Measurements from ENCODE around the gene SDHAF2.
"Not testable (repeated sequence)": the region's sequence is repeated elsewhere in the genome, so short reads cannot be mapped to it uniquely, and the experiment has no call there.

The SDHAF2 gene

GRCh38 chr11:61476371-61476770 is 46.4 kb downstream of the SDHAF2 start:
- DNase-seq (ENCODE audit: low read depth) = no peak

- no peak for DNase-seq (ENCODE audit: low read depth)
Measured at GRCh38 chr11:61477126-61477525, 47.2 kb downstream of the SDHAF2 start.

GRCh38 chr11:61477727-61478148 is 47.8 kb downstream of the SDHAF2 start:
- peak; percentile 46 for DNase-seq (ENCODE audit: low read depth)

GRCh38 chr11:61479360-61480058 is 49.6 kb downstream of the SDHAF2 start:
- not testable (repeated sequence) for DNase-seq (ENCODE audit: low read depth)

- no peak for DNase-seq (ENCODE audit: low read depth)
Measured at GRCh38 chr11:61480261-61480993, 50.5 kb downstream of the SDHAF2 start.

GRCh38 chr11:61480994-61481335 is 51.0 kb downstream of the SDHAF2 start:
- DNase-seq (ENCODE audit: low read depth) = no peak

DNA sequence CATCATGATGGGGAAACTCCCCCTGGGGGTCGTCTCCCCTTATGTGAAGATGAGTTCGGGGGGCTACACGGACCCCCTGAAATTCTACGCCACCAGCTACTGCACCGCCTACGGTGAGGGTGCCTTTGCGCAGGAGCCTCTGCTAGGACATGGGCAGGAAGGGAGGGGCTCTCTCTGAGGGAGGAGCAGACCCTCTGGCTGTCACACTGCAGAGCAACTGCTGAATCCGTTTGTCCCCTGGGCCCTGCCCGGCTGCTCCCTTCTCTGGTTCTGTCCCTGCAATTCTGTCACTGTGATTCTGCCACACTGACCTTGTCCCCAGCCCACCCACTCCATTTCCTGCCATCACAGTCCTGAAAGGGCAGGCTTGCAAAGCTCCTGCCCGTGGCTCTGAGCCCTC is 51.9 kb downstream of the SDHAF2 start:
- no peak for DNase-seq (ENCODE audit: low read depth)

DNA sequence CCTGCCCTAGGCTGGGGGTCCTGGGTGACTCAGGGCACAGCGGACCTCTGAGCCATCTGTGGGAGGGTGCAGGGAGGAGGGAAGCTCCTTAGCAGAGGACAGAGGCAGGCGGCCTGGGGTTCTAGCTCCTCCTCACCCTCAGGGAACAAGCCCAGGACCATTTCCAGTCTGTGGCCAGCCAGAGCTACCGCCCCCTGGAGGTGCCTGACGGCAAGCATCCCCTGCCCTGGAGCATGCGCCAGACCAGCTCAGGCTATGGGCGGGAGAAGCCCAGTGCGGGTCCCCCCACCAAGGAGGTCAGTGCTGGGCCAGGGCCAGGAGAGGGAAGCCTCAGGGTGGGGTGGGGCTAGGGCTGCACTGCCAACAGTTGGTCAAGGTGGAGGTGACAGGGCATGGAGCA is 52.6 kb downstream of the SDHAF2 start:
- peak; percentile 45 for DNase-seq (ENCODE audit: low read depth)

DNA sequence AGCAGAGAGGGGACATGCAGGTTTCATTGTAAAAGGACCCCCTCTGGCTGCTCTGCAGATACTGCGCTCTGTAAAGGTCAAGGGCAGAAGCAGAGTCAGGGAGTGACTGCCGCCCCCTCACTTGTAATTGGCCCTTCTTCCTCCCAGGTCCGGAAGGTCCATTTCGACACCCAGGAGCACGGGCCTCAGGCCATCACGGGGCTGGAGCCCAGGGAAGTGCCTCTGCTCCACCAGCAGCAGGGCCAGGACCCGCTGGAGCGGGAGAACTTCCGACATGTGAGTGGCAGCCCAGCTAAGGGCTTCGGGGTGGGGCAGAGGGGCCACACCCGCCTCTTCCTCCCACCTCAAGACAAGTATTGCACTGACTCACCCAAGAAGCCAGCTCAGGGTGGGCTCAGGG is 54.6 kb downstream of the SDHAF2 start:
- DNase-seq (ENCODE audit: low read depth) = no peak

DNA sequence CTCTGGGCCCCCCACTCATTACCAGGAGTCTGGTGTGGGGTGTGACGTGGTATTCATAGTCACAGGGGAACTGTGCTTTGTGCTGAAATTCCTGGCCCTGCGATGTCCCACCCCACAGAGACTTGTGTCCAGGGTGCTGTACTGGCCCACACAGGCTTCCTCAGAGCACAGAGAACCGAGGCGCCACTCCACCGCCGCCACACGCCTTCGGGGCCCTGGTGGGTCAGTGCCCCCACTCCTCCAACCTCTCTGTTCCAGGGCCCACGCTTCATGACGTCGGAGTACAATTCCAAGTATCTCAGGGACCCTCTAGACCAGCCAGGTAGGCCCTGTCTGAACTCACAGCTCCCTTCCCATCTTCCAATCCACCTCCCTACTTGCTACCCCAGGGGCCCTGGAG is 55.2 kb downstream of the SDHAF2 start:
- DNase-seq (ENCODE audit: low read depth) = no peak

DNA sequence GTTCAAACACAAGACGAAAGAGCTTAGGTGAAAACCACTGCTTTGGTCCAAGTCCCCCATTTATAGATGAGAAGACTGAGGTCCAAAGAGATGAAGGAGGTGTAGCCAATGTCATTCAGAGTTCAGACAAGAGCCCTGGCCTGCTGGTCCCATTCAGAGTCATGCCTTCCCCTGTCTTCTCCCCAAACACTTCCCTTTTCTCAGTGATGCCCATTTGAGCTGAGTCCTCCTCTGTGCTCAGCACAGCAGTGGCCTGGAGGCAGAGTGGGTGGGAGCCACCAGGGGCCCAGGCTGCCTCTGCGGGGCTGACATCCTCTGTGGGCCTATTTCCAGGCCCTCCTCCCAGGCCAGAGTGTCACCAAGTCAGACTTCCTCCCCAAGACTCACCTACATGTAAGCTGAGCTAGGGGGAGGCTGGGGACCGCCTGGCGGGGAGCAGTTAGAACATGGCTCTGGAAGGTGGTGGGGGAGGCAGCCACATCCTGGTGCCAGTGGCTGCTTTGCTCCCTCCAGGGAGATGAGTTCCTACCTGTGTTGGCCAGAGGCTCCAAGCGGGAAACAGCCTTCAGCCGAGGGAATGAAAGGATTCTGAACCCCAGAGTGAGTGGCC is 56.2 kb downstream of the SDHAF2 start:
- DNase-seq (ENCODE audit: low read depth) = no peak

- no peak for DNase-seq (ENCODE audit: low read depth)
Measured at GRCh38 chr11:61486779-61487178, 56.9 kb downstream of the SDHAF2 start.

DNA sequence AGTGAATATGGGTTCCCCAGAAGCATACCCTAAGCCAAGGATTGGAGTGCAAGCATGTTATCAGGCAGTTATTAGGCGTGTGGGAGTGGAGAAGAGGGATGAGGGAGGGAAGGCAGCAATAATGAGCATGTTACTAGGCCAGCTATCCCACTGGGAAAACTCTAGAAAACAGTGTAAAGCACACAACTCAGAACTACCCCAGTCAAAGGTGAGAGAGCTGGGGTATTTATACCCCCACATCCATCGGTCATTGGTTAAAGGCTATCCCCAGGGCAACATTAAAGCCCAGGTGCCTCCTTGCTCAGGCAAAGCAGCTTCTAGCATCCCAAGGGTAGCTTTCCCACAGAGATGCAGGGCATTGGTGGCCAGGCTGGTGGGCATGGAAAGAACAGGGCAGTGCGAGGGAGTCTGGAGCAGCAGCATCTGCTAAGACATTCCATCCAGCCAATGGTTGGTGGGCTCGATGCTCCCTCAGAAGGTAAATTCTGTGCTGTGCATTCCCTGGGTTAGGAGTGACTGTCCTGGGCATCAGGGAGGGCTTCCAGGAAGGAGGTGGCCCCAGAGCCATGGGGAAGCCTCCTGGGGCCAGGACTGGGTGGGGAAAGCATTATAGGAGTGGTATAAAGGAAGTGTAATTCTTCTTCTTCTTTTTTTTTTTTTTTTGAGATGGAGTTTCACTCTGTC is 57.6 kb downstream of the SDHAF2 start:
- no peak for DNase-seq (ENCODE audit: low read depth)

- no peak for DNase-seq (ENCODE audit: low read depth)
Measured at GRCh38 chr11:61488651-61489291, 58.8 kb downstream of the SDHAF2 start.

GRCh38 chr11:61489833-61490721 is 60.2 kb downstream of the SDHAF2 start:
- DNase-seq (ENCODE audit: low read depth) = no peak

GRCh38 chr11:61491736-61492395 is 61.9 kb downstream of the SDHAF2 start:
- DNase-seq (ENCODE audit: low read depth) = no peak

DNA sequence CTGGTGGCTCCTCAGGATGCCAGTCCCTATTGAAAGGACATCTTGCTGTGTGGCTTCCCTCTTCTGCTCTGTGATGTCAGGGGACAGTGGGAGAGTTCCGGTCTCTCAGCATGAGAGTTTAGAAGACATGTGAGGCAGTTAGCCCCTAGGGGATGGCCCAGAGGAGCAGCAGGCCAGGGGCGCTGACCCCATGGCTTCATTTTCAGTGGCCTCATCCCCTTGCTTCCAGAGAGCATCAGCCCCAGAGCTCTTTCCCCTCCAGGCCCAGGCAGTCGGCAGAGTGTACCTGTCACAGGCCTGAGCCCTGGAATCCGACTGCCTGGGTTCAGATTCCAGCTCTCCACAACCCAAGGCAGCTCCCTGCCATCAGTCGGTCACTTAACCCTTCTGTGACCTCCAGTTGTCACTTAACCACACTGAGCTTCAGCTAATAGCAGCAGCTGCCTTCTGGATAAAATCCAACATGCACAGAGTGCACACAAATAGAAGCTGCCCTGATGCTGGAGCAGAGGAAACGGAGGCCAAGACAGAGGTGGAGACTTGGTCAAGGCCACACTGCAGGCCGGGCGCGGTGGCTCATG is 64.5 kb downstream of the SDHAF2 start:
- no peak for DNase-seq (ENCODE audit: low read depth)

DNA sequence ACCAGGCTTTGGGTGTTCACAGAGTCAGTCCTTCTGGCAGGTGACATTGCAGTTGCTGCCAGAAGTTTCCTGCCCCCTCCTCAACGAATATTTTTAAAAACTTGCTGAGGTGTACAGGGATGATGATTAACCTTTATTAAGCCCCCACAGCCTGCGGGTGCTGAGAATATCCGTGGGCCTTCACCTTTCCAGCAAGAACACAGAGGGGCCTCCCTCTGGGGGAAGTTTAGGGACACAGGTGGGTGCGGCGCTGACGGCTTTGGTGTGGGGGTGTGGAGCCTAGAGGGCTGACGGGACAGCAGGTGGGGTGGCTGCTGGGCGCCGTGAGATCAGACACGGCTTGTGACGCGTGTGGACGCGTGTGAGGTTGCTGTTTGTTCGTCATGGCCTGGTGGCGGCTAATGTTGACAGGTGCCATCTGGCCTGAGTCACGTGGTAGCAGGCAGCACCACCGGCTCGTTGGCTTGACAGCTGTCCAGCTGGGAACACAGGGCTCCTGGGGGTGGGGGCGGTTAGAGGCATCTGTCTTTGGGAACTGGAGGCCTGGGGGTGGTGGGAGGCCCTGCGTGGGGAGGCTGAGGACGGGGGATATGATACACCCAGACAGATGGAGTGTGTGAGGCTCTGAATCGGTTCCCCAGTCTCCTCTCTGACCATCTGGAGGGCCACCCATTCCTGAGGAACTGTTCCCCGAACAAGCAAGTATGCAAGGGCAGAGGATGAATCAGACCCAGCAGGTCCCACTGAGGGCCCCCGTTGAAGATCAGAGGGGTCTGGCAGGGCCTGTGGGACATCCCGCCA is 66.1 kb downstream of the SDHAF2 start:
- no peak for DNase-seq (ENCODE audit: low read depth)
